ENCODE measurements around the gene SESN1.
"Not testable (repeated sequence)": the region's sequence is repeated elsewhere in the genome, so short reads cannot be mapped to it uniquely, and the experiment has no call there.

The SESN1 gene

GRCh38 chr6:108995296-108995695 is 99.3 kb downstream of the SESN1 start:
- DNase-seq, result no peak

GRCh38 chr6:108993876-108994275 is 100.8 kb downstream of the SESN1 start:
- no peak for DNase-seq

- DNase-seq, result no peak
These were observed 104.9 kb downstream of the SESN1 start for GRCh38 chr6:108989700-108990099.

- DNase-seq, result no peak
These were observed 105.9 kb downstream of the SESN1 start for GRCh38 chr6:108988765-108989164.

- DNase-seq, result no peak
These were observed 106.3 kb downstream of the SESN1 start for GRCh38 chr6:108988296-108988695.

- DNase-seq, result no peak
These were observed 107.5 kb downstream of the SESN1 start for GRCh38 chr6:108987156-108987555.

GRCh38 chr6:108985301-108985700 is 109.3 kb downstream of the SESN1 start:
- no peak for DNase-seq

- no peak for DNase-seq
These were observed 111.5 kb downstream of the SESN1 start for GRCh38 chr6:108983151-108983550.

- DNase-seq, result no peak
These were observed 112.2 kb downstream of the SESN1 start for GRCh38 chr6:108982154-108983113.

GRCh38 chr6:108978638-108979037 is 116.0 kb downstream of the SESN1 start:
- DNase-seq, result not testable (repeated sequence)

- no peak for DNase-seq
These were observed 120.4 kb downstream of the SESN1 start for GRCh38 chr6:108974201-108974600.

GRCh38 chr6:108969776-108970175 is 124.9 kb downstream of the SESN1 start:
- DNase-seq, result no peak

GRCh38 chr6:108968325-108969316 is 126.0 kb downstream of the SESN1 start:
- no peak for DNase-seq

- DNase-seq, result peak in 1 of 2 experiments; percentile 19
These were observed 127.5 kb downstream of the SESN1 start for GRCh38 chr6:108966855-108967755.

- DNase-seq, result no peak
These were observed 128.4 kb downstream of the SESN1 start for GRCh38 chr6:108966251-108966650.

- no peak for DNase-seq
These were observed 132.7 kb downstream of the SESN1 start for GRCh38 chr6:108961985-108962384.

- no peak for DNase-seq
These were observed 133.6 kb downstream of the SESN1 start for GRCh38 chr6:108961077-108961476.

- DNase-seq, result no peak
These were observed 134.0 kb downstream of the SESN1 start for GRCh38 chr6:108960601-108961000.

GRCh38 chr6:108959972-108960582 is 134.6 kb downstream of the SESN1 start:
- DNase-seq, result no peak

- no peak for DNase-seq
These were observed 135.5 kb downstream of the SESN1 start for GRCh38 chr6:108958900-108959770.

GRCh38 chr6:108957221-108957620 is 137.4 kb downstream of the SESN1 start:
- DNase-seq, result no peak
